SU-DHL-6 (cell line): Measurements from ENCODE around the gene TTC38.

Experiments
- EZH2phosphoT487 ChIP-seq: fragments of 200-600 bp; sonication (generic), shearing (Covaris generic); conservative IDR thresholded peaks from 2 replicates; pipeline ENCODE4 v1.6.1; 2018; ENCODE audit warnings: mild to moderate bottlenecking, antibody characterized with exemption, low read length, moderate library complexity, mixed read lengths
- TF ChIP-seq, protein P1 (sequence below): fragments of 200-600 bp; sonication (generic); IDR thresholded peaks from one replicate; pipeline ENCODE4 v1.5.1; 2017; ENCODE audit warnings: antibody characterized with exemption, mild to moderate bottlenecking, low read length, moderate library complexity; ENCODE audit not compliant: insufficient read depth, poor library complexity, severe bottlenecking

DNA sequence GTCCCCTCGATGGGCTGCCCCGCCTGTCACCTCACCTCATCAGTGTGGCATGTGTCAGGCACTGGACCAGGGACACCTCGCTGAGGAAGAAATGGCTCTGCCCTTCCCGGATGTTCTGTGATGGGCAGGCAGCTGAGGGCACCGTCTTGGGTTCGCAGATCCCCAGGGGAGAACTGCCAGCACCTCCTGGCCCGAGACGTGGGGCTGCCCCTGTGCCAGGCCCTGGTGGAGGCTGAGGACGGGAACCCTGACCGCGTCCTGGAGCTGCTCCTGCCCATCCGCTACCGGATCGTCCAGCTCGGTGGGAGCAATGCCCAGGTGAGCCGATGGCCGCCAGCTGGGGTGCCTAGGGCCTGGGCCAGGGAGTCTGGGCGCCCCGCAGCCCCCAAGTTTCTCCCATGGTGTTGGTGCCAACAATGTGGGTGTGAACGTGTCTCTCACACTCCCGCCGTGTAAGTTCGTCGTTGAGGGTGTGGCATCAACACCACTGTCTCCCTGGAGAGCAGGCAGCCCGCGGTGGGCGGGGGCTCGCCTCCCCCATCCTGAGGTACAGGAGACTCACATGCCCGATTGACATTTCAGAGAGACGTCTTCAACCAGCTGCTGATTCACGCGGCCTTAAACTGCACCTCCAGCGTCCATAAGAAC is 21.6 kb downstream of the TTC38 start:
- TF ChIP-seq EZH2phosphoT487 = no peak
- TF ChIP-seq, protein P1, sequence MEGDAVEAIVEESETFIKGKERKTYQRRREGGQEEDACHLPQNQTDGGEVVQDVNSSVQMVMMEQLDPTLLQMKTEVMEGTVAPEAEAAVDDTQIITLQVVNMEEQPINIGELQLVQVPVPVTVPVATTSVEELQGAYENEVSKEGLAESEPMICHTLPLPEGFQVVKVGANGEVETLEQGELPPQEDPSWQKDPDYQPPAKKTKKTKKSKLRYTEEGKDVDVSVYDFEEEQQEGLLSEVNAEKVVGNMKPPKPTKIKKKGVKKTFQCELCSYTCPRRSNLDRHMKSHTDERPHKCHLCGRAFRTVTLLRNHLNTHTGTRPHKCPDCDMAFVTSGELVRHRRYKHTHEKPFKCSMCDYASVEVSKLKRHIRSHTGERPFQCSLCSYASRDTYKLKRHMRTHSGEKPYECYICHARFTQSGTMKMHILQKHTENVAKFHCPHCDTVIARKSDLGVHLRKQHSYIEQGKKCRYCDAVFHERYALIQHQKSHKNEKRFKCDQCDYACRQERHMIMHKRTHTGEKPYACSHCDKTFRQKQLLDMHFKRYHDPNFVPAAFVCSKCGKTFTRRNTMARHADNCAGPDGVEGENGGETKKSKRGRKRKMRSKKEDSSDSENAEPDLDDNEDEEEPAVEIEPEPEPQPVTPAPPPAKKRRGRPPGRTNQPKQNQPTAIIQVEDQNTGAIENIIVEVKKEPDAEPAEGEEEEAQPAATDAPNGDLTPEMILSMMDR = no peak
